Endothelial cell (in vitro differentiated cells): ENCODE measurements around the gene WDR54. TPM values are rescaled to one million over a fixed set of nuclear protein-coding genes. Genes with fewer than 3 reads are reported as not detected.

Experiments
- DNase-seq: peaks from one replicate; pipeline ENCODE4 v3.0.0; 2021; ENCODE audit warnings: low spot score
- H3K27ac Mint-ChIP-seq: one replicate; pipeline ENCODE4 v1.8.0; 2021; ENCODE audit warnings: mixed read lengths, inconsistent platforms; ENCODE audit not compliant: unreplicated experiment
- H3K27me3 Mint-ChIP-seq: one replicate; pipeline ENCODE4 v1.8.0; 2021; ENCODE audit warnings: mild to moderate bottlenecking, moderate library complexity, mixed read lengths, inconsistent platforms; ENCODE audit not compliant: unreplicated experiment
- H3K36me3 Mint-ChIP-seq: one replicate; pipeline ENCODE4 v1.8.0; 2021; ENCODE audit warnings: mild to moderate bottlenecking, low read depth, mixed read lengths, inconsistent platforms; ENCODE audit not compliant: unreplicated experiment
- H3K4me1 Mint-ChIP-seq: one replicate; pipeline ENCODE4 v1.8.0; 2021; ENCODE audit warnings: mild to moderate bottlenecking, mixed read lengths, inconsistent platforms; ENCODE audit not compliant: unreplicated experiment
- H3K4me3 Mint-ChIP-seq: one replicate; pipeline ENCODE4 v1.8.0; 2021; ENCODE audit warnings: mild to moderate bottlenecking, mixed read lengths, inconsistent platforms; ENCODE audit not compliant: unreplicated experiment
- H3K9me3 Mint-ChIP-seq: one replicate; pipeline ENCODE4 v1.8.0; 2021; ENCODE audit warnings: mixed read lengths, inconsistent platforms; ENCODE audit not compliant: unreplicated experiment
- total RNA-seq: library from RNA; stranded (reverse); fragmentation: NEBNext Ultra II Directional; extraction: Animal tissue kit (Norgen Biotek cat#: 25700); gene quantifications from one replicate; pipeline ENCODE4 v1.2.1, GENCODE V29; 2021; ENCODE audit not compliant: unreplicated experiment
- TF ChIP-seq, protein P1 (sequence below): fragments of 200-600 bp; sonication (generic); IDR thresholded peaks from one replicate; pipeline ENCODE4 v1.5.0; 2021; ENCODE audit warnings: antibody characterized with exemption; ENCODE audit not compliant: unreplicated experiment

Gene WDR54
- total RNA-seq, 1 donor from 2014 or later, result 34.1 TPM

- H3K27me3 Mint-ChIP-seq, result peaks cover 6% of the 10 kb centered on the region
- H3K4me1 Mint-ChIP-seq, result peaks cover 16% of the 10 kb centered on the region
- H3K36me3 Mint-ChIP-seq, result peaks cover 27% of the 10 kb centered on the region
- TF ChIP-seq, protein P1, sequence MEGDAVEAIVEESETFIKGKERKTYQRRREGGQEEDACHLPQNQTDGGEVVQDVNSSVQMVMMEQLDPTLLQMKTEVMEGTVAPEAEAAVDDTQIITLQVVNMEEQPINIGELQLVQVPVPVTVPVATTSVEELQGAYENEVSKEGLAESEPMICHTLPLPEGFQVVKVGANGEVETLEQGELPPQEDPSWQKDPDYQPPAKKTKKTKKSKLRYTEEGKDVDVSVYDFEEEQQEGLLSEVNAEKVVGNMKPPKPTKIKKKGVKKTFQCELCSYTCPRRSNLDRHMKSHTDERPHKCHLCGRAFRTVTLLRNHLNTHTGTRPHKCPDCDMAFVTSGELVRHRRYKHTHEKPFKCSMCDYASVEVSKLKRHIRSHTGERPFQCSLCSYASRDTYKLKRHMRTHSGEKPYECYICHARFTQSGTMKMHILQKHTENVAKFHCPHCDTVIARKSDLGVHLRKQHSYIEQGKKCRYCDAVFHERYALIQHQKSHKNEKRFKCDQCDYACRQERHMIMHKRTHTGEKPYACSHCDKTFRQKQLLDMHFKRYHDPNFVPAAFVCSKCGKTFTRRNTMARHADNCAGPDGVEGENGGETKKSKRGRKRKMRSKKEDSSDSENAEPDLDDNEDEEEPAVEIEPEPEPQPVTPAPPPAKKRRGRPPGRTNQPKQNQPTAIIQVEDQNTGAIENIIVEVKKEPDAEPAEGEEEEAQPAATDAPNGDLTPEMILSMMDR, result peak; percentile 31
- H3K9me3 Mint-ChIP-seq, result no peaks in the 10 kb centered on the region
- H3K27ac Mint-ChIP-seq, result no peak overlapping the region
- peak; percentile 37 for DNase-seq
- peak overlapping the region; percentile 37 for H3K4me3 Mint-ChIP-seq
Observed at GRCh38 chr2:74474899-74475298, 53.4 kb downstream of the WDR54 start.

Other genes starting within 250 kb of the WDR54 start
- gene MOB1A, start 242.9 kb upstream of the WDR54 start, total RNA-seq, result 85.3 TPM
- 20.0 TPM for gene MTHFD2, start 223.1 kb upstream of the WDR54 start, total RNA-seq
- gene SLC4A5, start 78.3 kb upstream of the WDR54 start, total RNA-seq, result 4.2 TPM
- gene DCTN1, start 41.4 kb upstream of the WDR54 start, total RNA-seq, result 244 TPM
- gene C2orf81, start 111 bp upstream of the WDR54 start, total RNA-seq, result 5.0 TPM
- 65.4 TPM for gene RTKN, start 20.2 kb downstream of the WDR54 start, total RNA-seq
- gene INO80B, start 33.4 kb downstream of the WDR54 start, total RNA-seq, result 22.1 TPM
- 76.8 TPM for gene WBP1, start 36.7 kb downstream of the WDR54 start, total RNA-seq
- 52.4 TPM for gene MOGS, start 43.7 kb downstream of the WDR54 start, total RNA-seq
- gene MRPL53, start 51.0 kb downstream of the WDR54 start, total RNA-seq, result 59.0 TPM
- 20.7 TPM for gene CCDC142, start 61.3 kb downstream of the WDR54 start, total RNA-seq
- gene TTC31, start 61.4 kb downstream of the WDR54 start, total RNA-seq, result 16.8 TPM
- not detected for gene LBX2, start 77.9 kb downstream of the WDR54 start, total RNA-seq
- 13.5 TPM for gene PCGF1, start 86.0 kb downstream of the WDR54 start, total RNA-seq
- gene TLX2, start 92.7 kb downstream of the WDR54 start, total RNA-seq, result not detected
- gene DQX1, start 104.5 kb downstream of the WDR54 start, total RNA-seq, result 3.5 TPM
- gene AUP1, start 108.0 kb downstream of the WDR54 start, total RNA-seq, result 117 TPM
- 44.3 TPM for gene HTRA2, start 108.2 kb downstream of the WDR54 start, total RNA-seq
- gene LOXL3, start 132.2 kb downstream of the WDR54 start, total RNA-seq, result 10.0 TPM
- 27.8 TPM for gene DOK1, start 133.0 kb downstream of the WDR54 start, total RNA-seq
- 0.74 TPM for gene M1AP, start 226.6 kb downstream of the WDR54 start, total RNA-seq
- 9.4 TPM for gene SEMA4F, start 232.5 kb downstream of the WDR54 start, total RNA-seq